ENCODE data around the gene PSMA4.

PSMA4 gene

DNA sequence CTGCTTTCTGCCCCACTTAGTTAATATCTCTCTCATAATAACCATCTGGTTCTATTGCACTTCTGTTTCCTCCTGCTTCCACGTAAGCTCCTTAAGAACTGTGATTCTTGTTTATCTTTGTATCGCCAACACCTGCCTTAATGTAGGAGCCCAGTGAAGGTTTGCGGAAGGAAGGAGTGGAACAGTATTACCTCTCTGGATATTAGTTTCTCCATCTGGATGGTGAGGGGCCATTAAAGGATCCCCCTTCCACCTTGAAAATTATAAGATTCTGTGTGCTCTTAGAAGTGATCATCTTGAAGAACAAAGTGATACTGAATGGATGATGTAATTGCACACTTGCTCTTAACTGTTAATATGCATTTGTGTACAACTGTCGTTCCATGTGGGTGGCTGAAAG is 27.3 kb downstream of the PSMA4 start:
- Mint-ChIP-seq H3K4me1 (ENCODE audit: low read depth) (peaks cover 25% of the 10 kb centered on the region), H3K9me3 (no peaks in the 10 kb centered on the region), H3K27me3 (peaks cover 36% of the 10 kb centered on the region), H3K36me3 (ENCODE audit: low read depth) (no peaks in the 10 kb centered on the region), H3K4me3 (peak overlapping the region; percentile 1), H3K27ac (no peak overlapping the region)

DNA sequence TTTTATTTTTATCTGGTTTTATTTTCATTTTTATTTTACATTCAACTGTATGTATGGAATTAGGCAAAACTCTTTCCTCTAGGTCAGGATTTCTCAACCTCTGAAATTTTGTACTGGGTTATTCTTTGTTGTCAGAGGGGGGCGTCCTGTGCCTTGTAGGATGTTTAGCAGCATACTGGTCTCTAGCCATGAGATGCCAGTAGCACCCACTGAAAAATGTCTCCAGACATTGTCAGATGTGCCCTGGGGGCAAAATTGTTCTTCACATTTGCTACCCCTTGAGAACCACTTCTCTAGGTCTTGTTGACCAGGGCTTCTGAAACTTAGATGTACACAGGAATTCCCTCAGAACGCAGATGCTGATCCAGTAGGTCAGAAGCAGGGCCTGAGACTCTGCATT is 30.5 kb downstream of the PSMA4 start:
- H3K9me3 Mint-ChIP-seq = no peaks in the 10 kb centered on the region
- peaks cover 22% of the 10 kb centered on the region for H3K27me3 Mint-ChIP-seq
- H3K4me3 Mint-ChIP-seq = no peak overlapping the region
- no peak overlapping the region for H3K27ac Mint-ChIP-seq
- H3K36me3 Mint-ChIP-seq (ENCODE audit: low read depth) = no peaks in the 10 kb centered on the region
- H3K4me1 Mint-ChIP-seq (ENCODE audit: low read depth) = peaks cover 13% of the 10 kb centered on the region

DNA sequence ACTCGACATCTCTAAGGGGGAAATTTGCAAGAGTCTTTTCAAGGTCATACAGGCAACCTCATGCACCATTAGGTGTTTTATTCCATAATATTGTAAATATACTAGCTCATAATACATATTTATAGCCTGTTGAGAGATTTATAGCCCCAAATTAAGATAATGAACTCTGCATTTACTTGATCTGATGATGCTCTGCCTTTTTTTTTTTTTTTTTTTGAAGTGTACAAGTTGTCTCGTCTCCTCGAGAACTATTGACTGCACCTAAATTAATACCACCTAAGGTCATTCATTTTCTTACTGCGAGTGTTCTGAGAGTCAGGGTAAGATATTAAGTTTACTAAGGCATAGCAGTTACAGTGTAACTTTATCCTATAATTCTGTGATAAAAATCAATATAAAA is 31.1 kb downstream of the PSMA4 start:
- no peak overlapping the region for H3K4me3 Mint-ChIP-seq
- H3K36me3 Mint-ChIP-seq (ENCODE audit: low read depth) = no peaks in the 10 kb centered on the region
- peaks cover 7% of the 10 kb centered on the region for H3K4me1 Mint-ChIP-seq (ENCODE audit: low read depth)
- H3K9me3 Mint-ChIP-seq = no peaks in the 10 kb centered on the region
- H3K27ac Mint-ChIP-seq = no peak overlapping the region
- peaks cover 19% of the 10 kb centered on the region for H3K27me3 Mint-ChIP-seq

- Mint-ChIP-seq H3K36me3 (ENCODE audit: low read depth) (no peaks in the 10 kb centered on the region), H3K9me3 (no peaks in the 10 kb centered on the region), H3K4me3 (no peak overlapping the region), H3K27ac (no peak overlapping the region), H3K27me3 (peaks cover 12% of the 10 kb centered on the region), H3K4me1 (ENCODE audit: low read depth) (no peaks in the 10 kb centered on the region)
Measured at GRCh38 chr15:78573416-78573815, 33.2 kb downstream of the PSMA4 start.

DNA sequence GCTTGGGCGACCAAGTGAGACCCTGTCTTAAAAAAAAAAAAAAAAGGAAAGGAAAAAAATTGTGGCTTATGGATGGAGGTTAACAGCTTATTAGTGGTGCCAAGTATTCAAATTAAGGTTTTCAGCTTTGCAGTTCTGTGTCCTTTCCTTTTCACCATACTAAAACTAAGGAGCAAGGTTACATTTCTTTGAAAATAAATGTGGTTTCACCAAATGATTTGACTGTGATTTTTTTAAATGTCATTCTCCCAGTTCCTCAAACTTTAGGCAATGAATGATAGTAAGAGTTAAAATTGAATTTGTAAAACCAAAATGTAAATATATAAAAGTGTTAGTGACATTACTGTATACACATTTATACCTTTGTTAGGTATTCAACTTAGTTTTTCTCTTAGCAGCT is 34.7 kb downstream of the PSMA4 start:
- H3K4me1 Mint-ChIP-seq (ENCODE audit: low read depth) = no peaks in the 10 kb centered on the region
- no peaks in the 10 kb centered on the region for H3K9me3 Mint-ChIP-seq
- H3K4me3 Mint-ChIP-seq = no peak overlapping the region
- H3K27ac Mint-ChIP-seq = no peak overlapping the region
- H3K36me3 Mint-ChIP-seq (ENCODE audit: low read depth) = no peaks in the 10 kb centered on the region
- peaks cover 5% of the 10 kb centered on the region for H3K27me3 Mint-ChIP-seq

- peaks cover 3% of the 10 kb centered on the region for H3K27me3 Mint-ChIP-seq
- H3K36me3 Mint-ChIP-seq (ENCODE audit: low read depth) = no peaks in the 10 kb centered on the region
- no peaks in the 10 kb centered on the region for H3K4me1 Mint-ChIP-seq (ENCODE audit: low read depth)
- H3K27ac Mint-ChIP-seq = no peak overlapping the region
- no peak overlapping the region for H3K4me3 Mint-ChIP-seq
- H3K9me3 Mint-ChIP-seq = no peaks in the 10 kb centered on the region
Measured at GRCh38 chr15:78597583-78597982, 57.3 kb downstream of the PSMA4 start.

- no peak overlapping the region for H3K4me3 Mint-ChIP-seq
- H3K36me3 Mint-ChIP-seq (ENCODE audit: low read depth) = no peaks in the 10 kb centered on the region
- H3K27me3 Mint-ChIP-seq = peaks cover 6% of the 10 kb centered on the region
- H3K27ac Mint-ChIP-seq = no peak overlapping the region
- no peaks in the 10 kb centered on the region for H3K9me3 Mint-ChIP-seq
- no peaks in the 10 kb centered on the region for H3K4me1 Mint-ChIP-seq (ENCODE audit: low read depth)
Measured at GRCh38 chr15:78598348-78598747, 58.1 kb downstream of the PSMA4 start.

DNA sequence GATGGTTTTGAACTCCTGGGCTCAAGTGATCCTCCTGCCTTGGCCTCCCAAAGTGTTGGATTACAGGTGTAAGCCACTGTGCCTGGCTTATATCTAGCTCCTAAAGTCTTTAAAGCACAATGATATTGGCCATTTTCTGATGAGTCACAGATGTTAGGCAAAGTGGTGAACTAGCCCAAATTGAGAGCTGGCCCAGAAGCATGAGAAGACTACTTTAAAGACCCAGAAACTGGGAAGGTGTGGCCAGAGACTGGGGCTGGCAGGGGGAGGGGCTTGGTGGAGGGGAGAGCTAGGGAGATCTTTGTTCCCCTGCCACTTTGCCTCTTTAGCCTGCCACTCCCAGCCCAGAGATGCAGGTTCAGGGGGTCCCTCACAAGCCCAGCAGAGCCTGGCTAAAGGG is 58.9 kb downstream of the PSMA4 start:
- Mint-ChIP-seq H3K9me3 (no peaks in the 10 kb centered on the region), H3K27ac (no peak overlapping the region), H3K4me1 (ENCODE audit: low read depth) (no peaks in the 10 kb centered on the region), H3K27me3 (peaks cover 7% of the 10 kb centered on the region), H3K4me3 (no peak overlapping the region), H3K36me3 (ENCODE audit: low read depth) (no peaks in the 10 kb centered on the region)
